ENCODE data around the gene UBASH3B. TPM values are rescaled to one million over a fixed set of nuclear protein-coding genes. Genes with fewer than 3 reads are reported as not detected.

The UBASH3B gene
- total and polyA plus RNA-seq, 9 donors: 3.8 to 11.1 (median 4.5) TPM

- Histone ChIP-seq H3K27me3 (ENCODE audit: control insufficient read depth, insufficient read depth, low read length) (peaks cover 2% of the 10 kb centered on the region), H3K4me1 (ENCODE audit: control insufficient read depth, insufficient read depth, low read length) (peaks cover 3% of the 10 kb centered on the region), H3K27ac (ENCODE audit: low read length) (no peak overlapping the region), H3K9me3 (replicated peaks; ENCODE audit: control insufficient read depth, low read depth, low read length) (no peaks in the 10 kb centered on the region), H3K4me3 (ENCODE audit: low read length) (no peak overlapping the region), H3K36me3 (ENCODE audit: control insufficient read depth, insufficient read depth, low read length) (no peaks in the 10 kb centered on the region)
- no peak for DNase-seq
- WGBS (ENCODE audit: insufficient coverage): 71% methylated on average over 3 of the region's 8 CpGs
Measured at GRCh38 chr11:122625976-122626665, 29.4 kb upstream of the UBASH3B start.

- H3K4me3 ChIP-seq (ENCODE audit: low read length): no peak overlapping the region
- WGBS (ENCODE audit: insufficient coverage): no CpG with 5 or more reads among the region's 3 CpGs
- no peak overlapping the region for H3K27ac ChIP-seq (ENCODE audit: low read length)
- H3K4me1 ChIP-seq (ENCODE audit: control insufficient read depth, insufficient read depth, low read length): peaks cover 3% of the 10 kb centered on the region
- no peaks in the 10 kb centered on the region for H3K36me3 ChIP-seq (ENCODE audit: control insufficient read depth, insufficient read depth, low read length)
- H3K9me3 ChIP-seq (replicated peaks; ENCODE audit: control insufficient read depth, low read depth, low read length): no peaks in the 10 kb centered on the region
- peaks cover 5% of the 10 kb centered on the region for H3K27me3 ChIP-seq (ENCODE audit: control insufficient read depth, insufficient read depth, low read length)
- DNase-seq: no peak
Measured at GRCh38 chr11:122627745-122628144, 27.8 kb upstream of the UBASH3B start.

- no peak overlapping the region for H3K4me3 ChIP-seq (ENCODE audit: low read length)
Measured at GRCh38 chr11:122628810-122629555, 26.5 kb upstream of the UBASH3B start.

GRCh38 chr11:122632181-122632824 is 23.2 kb upstream of the UBASH3B start:
- no peaks in the 10 kb centered on the region for H3K36me3 ChIP-seq (ENCODE audit: control insufficient read depth, insufficient read depth, low read length)
- no peaks in the 10 kb centered on the region for H3K9me3 ChIP-seq (replicated peaks; ENCODE audit: control insufficient read depth, low read depth, low read length)
- no peak for DNase-seq
- peaks cover 8% of the 10 kb centered on the region for H3K4me1 ChIP-seq (ENCODE audit: control insufficient read depth, insufficient read depth, low read length)
- H3K27me3 ChIP-seq (ENCODE audit: control insufficient read depth, insufficient read depth, low read length): peaks cover 5% of the 10 kb centered on the region
- H3K4me3 ChIP-seq (ENCODE audit: low read length): no peak overlapping the region
- WGBS (ENCODE audit: insufficient coverage): 66% methylated on average over 6 of the region's 11 CpGs
- no peak overlapping the region for H3K27ac ChIP-seq (ENCODE audit: low read length)

More at GRCh38 chr11:122628810-122629555, 26.5 kb upstream of the UBASH3B start:
- Histone ChIP-seq H3K36me3 (ENCODE audit: control insufficient read depth, insufficient read depth, low read length) (no peaks in the 10 kb centered on the region), H3K27ac (ENCODE audit: low read length) (no peak overlapping the region), H3K9me3 (replicated peaks; ENCODE audit: control insufficient read depth, low read depth, low read length) (no peaks in the 10 kb centered on the region), H3K27me3 (ENCODE audit: control insufficient read depth, insufficient read depth, low read length) (peaks cover 5% of the 10 kb centered on the region), H3K4me1 (ENCODE audit: control insufficient read depth, insufficient read depth, low read length) (peaks cover 5% of the 10 kb centered on the region)
- WGBS (ENCODE audit: insufficient coverage): 67% methylated on average over 3 of the region's 9 CpGs
- peak; percentile 92 for DNase-seq

GRCh38 chr11:122633219-122633829 is 22.2 kb upstream of the UBASH3B start:
- Histone ChIP-seq H3K9me3 (replicated peaks; ENCODE audit: control insufficient read depth, low read depth, low read length) (no peaks in the 10 kb centered on the region), H3K4me3 (ENCODE audit: low read length) (no peak overlapping the region), H3K36me3 (ENCODE audit: control insufficient read depth, insufficient read depth, low read length) (no peaks in the 10 kb centered on the region), H3K4me1 (ENCODE audit: control insufficient read depth, insufficient read depth, low read length) (peaks cover 8% of the 10 kb centered on the region), H3K27me3 (ENCODE audit: control insufficient read depth, insufficient read depth, low read length) (peaks cover 5% of the 10 kb centered on the region), H3K27ac (ENCODE audit: low read length) (no peak overlapping the region)
- WGBS (ENCODE audit: insufficient coverage): no CpG with 5 or more reads among the region's 8 CpGs
- DNase-seq: peak; percentile 79

- Histone ChIP-seq H3K36me3 (ENCODE audit: control insufficient read depth, insufficient read depth, low read length) (no peaks in the 10 kb centered on the region), H3K27ac (ENCODE audit: low read length) (peak overlapping the region; percentile 54), H3K4me1 (ENCODE audit: control insufficient read depth, insufficient read depth, low read length) (peaks cover 6% of the 10 kb centered on the region), H3K4me3 (ENCODE audit: low read length) (no peak overlapping the region), H3K27me3 (ENCODE audit: control insufficient read depth, insufficient read depth, low read length) (peaks cover 5% of the 10 kb centered on the region), H3K9me3 (replicated peaks; ENCODE audit: control insufficient read depth, low read depth, low read length) (no peaks in the 10 kb centered on the region)
- WGBS (ENCODE audit: insufficient coverage): 15% methylated on average over 7 of the region's 8 CpGs
- DNase-seq: peak; percentile 90
Measured at GRCh38 chr11:122634501-122634900, 21.0 kb upstream of the UBASH3B start.

GRCh38 chr11:122637541-122637940 is 18.0 kb upstream of the UBASH3B start:
- no peak overlapping the region for H3K27ac ChIP-seq (ENCODE audit: low read length)
- H3K4me3 ChIP-seq (ENCODE audit: low read length): no peak overlapping the region
- WGBS (ENCODE audit: insufficient coverage): 67% methylated on average over 4 of the region's 6 CpGs
- no peaks in the 10 kb centered on the region for H3K27me3 ChIP-seq (ENCODE audit: control insufficient read depth, insufficient read depth, low read length)
- no peaks in the 10 kb centered on the region for H3K36me3 ChIP-seq (ENCODE audit: control insufficient read depth, insufficient read depth, low read length)
- no peaks in the 10 kb centered on the region for H3K9me3 ChIP-seq (replicated peaks; ENCODE audit: control insufficient read depth, low read depth, low read length)
- DNase-seq: no peak
- peaks cover 6% of the 10 kb centered on the region for H3K4me1 ChIP-seq (ENCODE audit: control insufficient read depth, insufficient read depth, low read length)

GRCh38 chr11:122642472-122642922 is 13.0 kb upstream of the UBASH3B start:
- no peaks in the 10 kb centered on the region for H3K36me3 ChIP-seq (ENCODE audit: control insufficient read depth, insufficient read depth, low read length)
- H3K9me3 ChIP-seq (replicated peaks; ENCODE audit: control insufficient read depth, low read depth, low read length): no peaks in the 10 kb centered on the region
- WGBS (ENCODE audit: insufficient coverage): no CpG with 5 or more reads among the region's 4 CpGs
- no peak for DNase-seq
- peaks cover 2% of the 10 kb centered on the region for H3K4me1 ChIP-seq (ENCODE audit: control insufficient read depth, insufficient read depth, low read length)
- H3K27me3 ChIP-seq (ENCODE audit: control insufficient read depth, insufficient read depth, low read length): no peaks in the 10 kb centered on the region
- H3K27ac ChIP-seq (ENCODE audit: low read length): no peak overlapping the region
- H3K4me3 ChIP-seq (ENCODE audit: low read length): no peak overlapping the region

- no peak overlapping the region for H3K27ac ChIP-seq (ENCODE audit: low read length)
- no peak for DNase-seq
Measured at GRCh38 chr11:122642971-122643370, 12.6 kb upstream of the UBASH3B start.

GRCh38 chr11:122645847-122646246 is 9.7 kb upstream of the UBASH3B start:
- Histone ChIP-seq H3K27ac (ENCODE audit: low read length) (no peak overlapping the region), H3K9me3 (replicated peaks; ENCODE audit: control insufficient read depth, low read depth, low read length) (no peaks in the 10 kb centered on the region), H3K27me3 (ENCODE audit: control insufficient read depth, insufficient read depth, low read length) (peaks cover 2% of the 10 kb centered on the region), H3K36me3 (ENCODE audit: control insufficient read depth, insufficient read depth, low read length) (no peaks in the 10 kb centered on the region), H3K4me1 (ENCODE audit: control insufficient read depth, insufficient read depth, low read length) (peaks cover 2% of the 10 kb centered on the region), H3K4me3 (ENCODE audit: low read length) (no peak overlapping the region)
- 100% methylated on average over 4 of the region's 5 CpGs for WGBS (ENCODE audit: insufficient coverage)
- no peak for DNase-seq

More at GRCh38 chr11:122642971-122643370, 12.6 kb upstream of the UBASH3B start:
- Histone ChIP-seq H3K9me3 (replicated peaks; ENCODE audit: control insufficient read depth, low read depth, low read length) (no peaks in the 10 kb centered on the region), H3K27me3 (ENCODE audit: control insufficient read depth, insufficient read depth, low read length) (no peaks in the 10 kb centered on the region), H3K4me1 (ENCODE audit: control insufficient read depth, insufficient read depth, low read length) (peaks cover 2% of the 10 kb centered on the region), H3K4me3 (ENCODE audit: low read length) (no peak overlapping the region), H3K36me3 (ENCODE audit: control insufficient read depth, insufficient read depth, low read length) (no peaks in the 10 kb centered on the region)
- WGBS (ENCODE audit: insufficient coverage): 63% methylated on average over 4 of the region's 6 CpGs

All from muscle of leg (tissue), 11 donors.